Prostate gland (tissue), 2 donors: ENCODE measurements around the gene RIC8B. TPM values are rescaled to one million over a fixed set of nuclear protein-coding genes. Genes with fewer than 3 reads are reported as not detected.

ENCODE experiments used
- DNase-seq: peaks from one replicate; pipeline ENCODE4 v3.0.0-alpha.2; 2019; ENCODE audit warnings: low spot score
- H3K27ac ChIP-seq, 2 donors: fragments of 200-600 bp; sonication (generic); 2 replicates each; pipeline ENCODE4 v1.5.1; 2017 to 2019
- H3K27me3 ChIP-seq: fragments of 200-600 bp; sonication (generic); replicated peaks from 2 replicates; pipeline ENCODE4 v1.5.1; 2019; ENCODE audit not compliant: insufficient read depth
- H3K36me3 ChIP-seq, 2 donors: fragments of 200-600 bp; sonication (generic); 1 replicate in 1 of 2; 2 replicates in 1 of 2; pipeline versions ENCODE4 v1.5.1 to v1.8.1; 2017 to 2019
- H3K4me1 ChIP-seq: fragments of 200-600 bp; sonication (generic); replicated peaks from 2 replicates; pipeline ENCODE4 v1.5.1; 2019
- H3K4me3 ChIP-seq, 2 donors: fragments of 200-600 bp; sonication (generic); 2 replicates each; pipeline ENCODE4 v1.5.1; 2017 to 2019
- H3K9me3 ChIP-seq: fragments of 200-600 bp; sonication (generic); 2 replicates; pipeline ENCODE4 v1.5.1; 2017
- POLR2A ChIP-seq: fragments of 450-650 bp; IDR thresholded peaks from one replicate; pipeline ENCODE4 v1.6.1; 2016; ENCODE audit warnings: antibody characterized with exemption, mild to moderate bottlenecking
- POLR2AphosphoS5 ChIP-seq: sonication (generic); formaldehyde crosslinking; IDR thresholded peaks from one replicate; pipeline ENCODE4 v1.6.1; 2017; ENCODE audit warnings: antibody characterized with exemption
- WGBS: methylation state at CpG from one replicate; pipeline ENCODE4 v1.1.5; 2018; 5-methylcytosine and 5-hydroxymethylcytosine counted together
- intact Hi-C: fragments of 100-400 bp; cut with DNase I; formaldehyde crosslinking; loops from one replicate; pipeline ENCODE4 v1.14.2; 2022
- total RNA-seq, 2 donors: library from RNA; depleted of rRNA; stranded (reverse); fragments of >200 nt; gene quantifications; one replicate each; pipeline ENCODE4 v1.1.0, GENCODE V29; 2016
- TF ChIP-seq, protein P1 (sequence below), 4 experiments: fragments of 200-600 bp in 2 of 4; fragments of 450-650 bp in 2 of 4; sonication (generic) in 2 of 4; IDR thresholded peaks; 1 replicate in 3 of 4; 2 replicates in 1 of 4; pipeline ENCODE4 v1.5.1; 2016 to 2019; ENCODE audit warnings: antibody characterized with exemption in 4 of 4, mild to moderate bottlenecking in 2 of 4, moderate library complexity in 2 of 4

Gene RIC8B
- total RNA-seq, 2 donors from 2014 or later: 9.2 to 12.4 TPM

DNA sequence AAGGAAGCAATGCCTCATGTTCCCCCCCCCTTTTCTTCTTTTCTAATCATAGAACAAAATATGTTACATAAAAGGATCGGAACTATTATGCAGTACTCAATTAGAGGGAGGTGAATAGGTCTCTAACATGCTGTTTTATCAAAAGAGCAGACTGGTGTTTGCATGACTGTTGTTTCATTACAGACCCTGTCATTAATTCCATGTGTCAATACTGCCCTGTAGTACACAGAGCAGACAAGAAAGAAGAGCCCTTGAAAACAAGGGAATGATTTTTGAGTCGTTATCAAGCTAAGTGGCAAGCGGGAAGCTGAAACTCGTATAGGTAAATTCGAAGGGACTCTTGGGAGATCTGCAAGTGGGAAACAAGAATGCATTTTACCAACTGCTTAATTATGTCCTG is 104.3 kb downstream of the RIC8B start:
- H3K36me3 ChIP-seq: no peaks in the 10 kb centered on the region
- WGBS: 82% methylated on average over 5 of the region's 5 CpGs
- no peaks in the 10 kb centered on the region for H3K4me1 ChIP-seq
- no peak for DNase-seq
- TF ChIP-seq POLR2A: no peak
- TF ChIP-seq POLR2AphosphoS5: no peak
- TF ChIP-seq, protein P1, sequence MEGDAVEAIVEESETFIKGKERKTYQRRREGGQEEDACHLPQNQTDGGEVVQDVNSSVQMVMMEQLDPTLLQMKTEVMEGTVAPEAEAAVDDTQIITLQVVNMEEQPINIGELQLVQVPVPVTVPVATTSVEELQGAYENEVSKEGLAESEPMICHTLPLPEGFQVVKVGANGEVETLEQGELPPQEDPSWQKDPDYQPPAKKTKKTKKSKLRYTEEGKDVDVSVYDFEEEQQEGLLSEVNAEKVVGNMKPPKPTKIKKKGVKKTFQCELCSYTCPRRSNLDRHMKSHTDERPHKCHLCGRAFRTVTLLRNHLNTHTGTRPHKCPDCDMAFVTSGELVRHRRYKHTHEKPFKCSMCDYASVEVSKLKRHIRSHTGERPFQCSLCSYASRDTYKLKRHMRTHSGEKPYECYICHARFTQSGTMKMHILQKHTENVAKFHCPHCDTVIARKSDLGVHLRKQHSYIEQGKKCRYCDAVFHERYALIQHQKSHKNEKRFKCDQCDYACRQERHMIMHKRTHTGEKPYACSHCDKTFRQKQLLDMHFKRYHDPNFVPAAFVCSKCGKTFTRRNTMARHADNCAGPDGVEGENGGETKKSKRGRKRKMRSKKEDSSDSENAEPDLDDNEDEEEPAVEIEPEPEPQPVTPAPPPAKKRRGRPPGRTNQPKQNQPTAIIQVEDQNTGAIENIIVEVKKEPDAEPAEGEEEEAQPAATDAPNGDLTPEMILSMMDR (IDR thresholded peaks at IDR 0.05): no peak
- intact Hi-C loops: no loop called here
- no peaks in the 10 kb centered on the region for H3K27me3 ChIP-seq
- no peaks in the 10 kb centered on the region for H3K9me3 ChIP-seq
- H3K4me3 ChIP-seq: no peak overlapping the region
- H3K27ac ChIP-seq: no peak overlapping the region

DNA sequence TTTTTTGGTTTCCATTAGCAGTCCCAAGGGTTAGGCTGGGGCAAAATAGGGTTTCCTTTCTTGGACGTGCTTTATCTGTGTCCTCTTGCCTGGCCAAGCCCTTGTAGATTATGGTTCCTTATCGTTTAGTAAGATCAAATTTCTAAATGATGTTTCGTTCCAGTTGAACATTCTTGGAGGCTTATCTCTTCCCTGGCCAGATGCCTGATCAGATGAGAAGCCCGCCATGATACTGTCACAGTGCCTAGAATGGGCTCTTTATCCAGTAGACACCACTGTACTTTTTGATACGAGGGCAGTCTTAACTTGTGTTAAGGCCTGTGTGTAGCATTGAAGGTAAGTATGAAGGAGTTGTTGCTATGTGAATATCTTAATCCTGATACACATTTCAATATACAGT is 105.1 kb downstream of the RIC8B start:
- Histone ChIP-seq H3K27ac (no peak overlapping the region), H3K9me3 (no peaks in the 10 kb centered on the region), H3K36me3 (no peaks in the 10 kb centered on the region), H3K27me3 (no peaks in the 10 kb centered on the region), H3K4me3 (no peak overlapping the region), H3K4me1 (no peaks in the 10 kb centered on the region)
- TF ChIP-seq POLR2A: no peak
- TF ChIP-seq, protein P1 (IDR thresholded peaks at IDR 0.05): no peak
- TF ChIP-seq POLR2AphosphoS5: no peak
- WGBS: 62% methylated on average over 5 of the region's 5 CpGs
- no peak for DNase-seq
- intact Hi-C loops: no loop called here

- TF ChIP-seq POLR2AphosphoS5 (no peak), POLR2A (no peak)
- TF ChIP-seq, protein P1 (IDR thresholded peaks at IDR 0.05): no peak
- WGBS: 97% methylated on average over 1 of the region's 1 CpG
Observed at GRCh38 chr12:106883426-106883825, 108.9 kb downstream of the RIC8B start.

DNA sequence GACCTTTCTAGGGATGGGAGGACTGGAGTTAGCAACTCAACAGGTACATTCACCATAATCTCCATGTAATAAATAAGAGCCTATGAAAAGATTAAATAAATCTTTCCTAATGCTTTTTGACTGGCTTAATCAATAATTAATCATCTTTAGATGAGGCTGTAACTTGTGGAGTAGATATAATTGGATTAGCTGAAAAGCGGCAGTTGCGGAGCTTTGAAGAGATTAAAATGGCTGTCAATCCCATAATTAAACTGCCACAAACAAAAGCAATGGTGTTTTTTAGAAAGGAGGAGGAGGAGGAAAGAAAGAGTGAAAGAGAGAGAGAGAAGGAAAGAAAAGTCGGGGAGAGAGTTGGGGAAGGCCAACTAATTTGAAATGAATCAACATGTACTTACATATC is 110.5 kb downstream of the RIC8B start:
- Histone ChIP-seq H3K9me3 (no peaks in the 10 kb centered on the region), H3K27me3 (no peaks in the 10 kb centered on the region), H3K4me1 (no peaks in the 10 kb centered on the region), H3K36me3 (no peaks in the 10 kb centered on the region), H3K4me3 (no peak overlapping the region), H3K27ac (no peak overlapping the region)
- 91% methylated on average over 3 of the region's 3 CpGs for whole genome bisulfite sequencing
- no peak for DNase-seq
- intact Hi-C loops: no loop called here
- TF ChIP-seq POLR2A (no peak), POLR2AphosphoS5 (no peak)
- TF ChIP-seq, protein P1 (IDR thresholded peaks at IDR 0.05): no peak

More at GRCh38 chr12:106883426-106883825, 108.9 kb downstream of the RIC8B start:
- Histone ChIP-seq H3K36me3 (no peaks in the 10 kb centered on the region), H3K4me3 (no peak overlapping the region), H3K27me3 (no peaks in the 10 kb centered on the region), H3K27ac (no peak overlapping the region), H3K4me1 (no peaks in the 10 kb centered on the region), H3K9me3 (no peaks in the 10 kb centered on the region)
- intact Hi-C loops: no loop called here
- no peak for DNase-seq

DNA sequence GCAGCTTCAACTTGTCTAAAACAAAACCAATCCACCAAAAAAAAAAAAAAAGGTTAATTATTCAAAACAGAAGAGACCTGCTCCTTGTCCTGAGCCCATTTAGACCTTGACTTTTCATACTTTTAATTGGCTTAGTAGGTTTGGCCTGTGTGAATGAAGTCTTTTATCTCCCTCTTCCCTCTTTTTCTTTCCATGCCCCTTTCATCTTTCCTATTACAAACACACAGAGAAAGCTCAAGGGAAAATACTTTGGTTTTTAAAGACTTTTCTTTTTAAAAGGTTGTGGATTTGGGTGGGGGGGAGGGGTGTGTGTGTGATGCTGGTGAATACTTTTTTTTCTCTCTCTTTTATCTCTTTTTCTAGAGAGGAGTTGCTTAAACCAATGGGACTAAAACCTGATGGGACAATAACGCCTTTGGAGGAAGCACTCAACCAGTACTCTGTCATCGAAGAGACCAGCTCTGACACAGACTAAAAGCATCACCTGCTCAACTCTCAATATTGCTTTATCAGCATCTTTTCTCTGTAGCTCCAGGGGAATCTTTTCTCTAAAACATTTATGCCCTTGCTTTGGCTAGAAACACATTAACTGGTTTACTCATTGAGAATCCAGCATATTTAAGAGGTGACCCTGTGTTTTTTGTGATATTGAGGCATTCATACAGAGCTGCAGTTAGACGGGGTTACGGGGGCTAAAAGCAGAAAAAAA is 111.2 kb downstream of the RIC8B start:
- intact Hi-C loops: no loop called here
- H3K36me3 ChIP-seq: no peaks in the 10 kb centered on the region
- H3K4me1 ChIP-seq: no peaks in the 10 kb centered on the region
- 75% methylated on average over 4 of the region's 4 CpGs for WGBS
- TF ChIP-seq POLR2A: no peak
- TF ChIP-seq, protein P1 (IDR thresholded peaks at IDR 0.05): no peak
- TF ChIP-seq POLR2AphosphoS5: no peak
- DNase-seq: no peak
- H3K9me3 ChIP-seq: no peaks in the 10 kb centered on the region
- no peaks in the 10 kb centered on the region for H3K27me3 ChIP-seq
- H3K27ac ChIP-seq: no peak overlapping the region
- no peak overlapping the region for H3K4me3 ChIP-seq
